GDM1 (cell line): ENCODE data around the gene DNAJC10.

ENCODE experiments used
- DNase-seq: peaks from one replicate; lab custom pipeline; 2025; lab: John Stamatoyannopoulos, UW

The DNAJC10 gene

DNA sequence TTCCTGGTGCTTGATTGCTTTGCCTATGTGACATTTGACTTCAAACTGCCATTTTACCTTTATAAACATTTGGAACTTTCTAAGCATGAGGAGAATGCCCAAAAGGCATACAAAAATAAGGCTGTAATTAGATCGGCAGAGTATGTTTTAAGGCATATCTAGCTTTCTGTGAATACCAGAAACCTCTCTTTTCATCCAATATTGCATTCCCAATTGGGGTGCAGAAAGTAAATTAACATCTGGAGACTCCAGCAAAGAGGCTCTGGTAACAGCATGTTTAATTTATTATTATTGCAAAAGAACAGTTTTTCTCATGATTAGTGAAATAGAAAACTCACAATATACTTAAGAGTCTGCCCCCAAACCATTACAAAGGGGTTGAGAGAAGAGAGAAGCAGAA is 118.2 kb downstream of the DNAJC10 start:
- no peak for DNase-seq

DNA sequence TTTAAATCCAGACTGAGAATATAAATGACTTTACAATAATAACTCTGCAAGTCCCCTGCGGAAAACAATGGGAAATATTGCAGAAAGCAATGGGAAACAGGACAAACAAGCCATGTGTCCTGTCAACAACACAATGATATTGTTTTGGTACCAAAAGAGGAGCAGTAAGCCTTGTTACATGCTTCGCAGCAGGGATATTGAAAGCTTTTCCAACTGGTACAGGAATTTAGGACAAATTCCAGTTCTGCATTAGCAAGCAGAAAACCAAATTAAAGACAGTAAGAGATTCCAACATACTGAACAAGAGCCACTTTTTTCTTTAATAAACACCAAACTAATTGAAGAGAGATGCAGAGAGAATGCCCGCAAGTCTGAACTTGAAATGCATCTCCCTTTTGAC is 120.4 kb downstream of the DNAJC10 start:
- DNase-seq: no peak
